ENCODE data around the gene SMAD9. TPM values are rescaled to one million over a fixed set of nuclear protein-coding genes. Genes with fewer than 3 reads are reported as not detected.

The SMAD9 gene
- total and polyA plus RNA-seq, 2 of the 8 experiments (the other 6 are each of a cell fraction or from before 2014, with no cell fraction given): 0.45 to 1.0 TPM

DNA sequence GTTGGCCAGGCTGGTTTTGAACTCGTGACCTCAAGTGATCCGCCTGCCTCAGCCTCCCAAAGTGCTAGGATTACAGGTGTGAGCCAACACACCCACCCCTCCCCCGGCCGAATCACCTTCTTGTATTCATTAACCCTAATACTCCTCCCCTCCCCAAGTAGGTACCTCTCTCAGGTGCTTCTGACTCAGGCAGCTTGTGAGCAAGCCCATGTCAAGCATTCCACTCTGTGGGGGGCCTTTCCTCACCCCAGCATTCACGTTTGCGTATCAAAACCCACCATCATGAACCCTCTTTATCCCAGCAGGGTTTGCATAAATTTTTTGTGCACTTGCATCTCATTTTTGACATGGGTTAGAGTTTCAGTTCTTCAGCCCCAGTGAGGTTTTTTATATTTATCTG lies 124.6 kb downstream of the SMAD9 start:
- H3K79me1 ChIP-seq (ENCODE audit: low read depth, low read length): no peaks in the 10 kb centered on the region
- DNase-seq (ENCODE audit: low read depth in 1 of 2, low spot score in 2 of 2): peak; percentile 63 to 70
- no peak overlapping the region for H3K18ac ChIP-seq (ENCODE audit: extremely low read depth, low read length)
- H3K23ac ChIP-seq (ENCODE audit: insufficient read length): no peak overlapping the region
- H4K91ac ChIP-seq (replicated peaks; ENCODE audit: insufficient read length, low read length): no peak overlapping the region
- no peaks in the 10 kb centered on the region for H4K20me1 ChIP-seq (replicated peaks in 1 of 2; ENCODE audit: control insufficient read depth in 1 of 2, insufficient read depth in 2 of 2, low read length in 2 of 2)
- no peaks in the 10 kb centered on the region for H3K23me2 ChIP-seq (ENCODE audit: low read depth, low read length)
- no peak overlapping the region for H2AFZ ChIP-seq (ENCODE audit: low read length)
- ChIA-PET POLR2A (ENCODE audit: partially characterized antibody) (interaction anchor here (0.6 kb wide), 1 partner anchor 543 kb away, joined by 3 read pairs; no protein-coding TSS in a partner anchor), CTCF (ENCODE audit: partially characterized antibody) (interaction anchor here (1.1 to 2.3 kb wide), 2 partner anchors 18 to 59 kb away, joined by 4 to 7 read pairs; no protein-coding TSS in a partner anchor)
- H3K4me1 ChIP-seq (replicated peaks in 1 of 4; ENCODE audit: control insufficient read depth in 3 of 4, insufficient read depth in 4 of 4, low read length in 3 of 4): peaks cover 0 to 8% (median 2%) of the 10 kb centered on the region in 4 experiments; a peak in 3 of 7 replicates
- H2BK20ac ChIP-seq (ENCODE audit: low read length): no peak overlapping the region
- no peak overlapping the region for H4K8ac ChIP-seq (ENCODE audit: extremely low read depth, insufficient read depth, low read length)
- H4K5ac ChIP-seq (ENCODE audit: insufficient read length, low read depth, low read length): no peak overlapping the region
- no peak overlapping the region for H2BK120ac ChIP-seq (replicated peaks; ENCODE audit: low read depth, low read length)
- peak overlapping the region; percentile 6; the same call in 1 of the 2 replicates for H2BK5ac ChIP-seq (ENCODE audit: low read depth, low read length)
- no peak overlapping the region for H3K4ac ChIP-seq (replicated peaks; ENCODE audit: insufficient read length, low read depth, low read length)
- H3K4me3 ChIP-seq (ENCODE audit: extremely low read depth in 1 of 4, insufficient read depth in 2 of 4, low read depth in 3 of 4, low read length in 4 of 4): no peak overlapping the region; a peak in 1 of 8 replicates
- no peak overlapping the region for H3K56ac ChIP-seq (replicated peaks; ENCODE audit: insufficient read length, low read depth, low read length)
- peaks cover 0 to 1% (median 0%) of the 10 kb centered on the region in 4 experiments; a peak in 1 of 7 replicates for H3K27me3 ChIP-seq (replicated peaks in 1 of 4; ENCODE audit: control insufficient read depth in 3 of 4, extremely low read depth in 1 of 4, insufficient read depth in 3 of 4, low read length in 3 of 4)
- 50% methylated on average over 6 of the region's 6 CpGs; no CpG with 5 or more reads in 1 of the 2 experiments for WGBS, 2 experiments (ENCODE audit: extremely low coverage in 1 of 2, insufficient coverage in 1 of 2, insufficient read length in 1 of 2, insufficient replicate concordance in 2 of 2, low coverage in 1 of 2, low lambda C conversion rate in 2 of 2, missing lambda C conversion rate in 1 of 2)
- peak overlapping the region; percentile 42 to 46 for H3K4me2 ChIP-seq (ENCODE audit: insufficient read depth in 1 of 2, low read depth in 2 of 2, low read length in 2 of 2)
- no peak overlapping the region for H2AK5ac ChIP-seq (ENCODE audit: low read depth, low read length)
- peak; percentile 70 for FAIRE-seq
- H3K9me3 ChIP-seq (ENCODE audit: insufficient read depth in 2 of 2, low read depth in 1 of 2, low read length in 1 of 2): no peaks in the 10 kb centered on the region
- no peaks in the 10 kb centered on the region for H3K79me2 ChIP-seq (ENCODE audit: control insufficient read depth in 1 of 2, insufficient read depth in 2 of 2, low read length in 2 of 2)
- H3K14ac ChIP-seq (ENCODE audit: insufficient read length): no peak overlapping the region
- no peak overlapping the region for H2BK15ac ChIP-seq (ENCODE audit: low read length)
- H3K27ac ChIP-seq (ENCODE audit: low read depth, low read length): no peak overlapping the region
- H2BK12ac ChIP-seq (ENCODE audit: low read depth, low read length): no peak overlapping the region
- H3K36me3 ChIP-seq (ENCODE audit: control insufficient read depth in 2 of 4, insufficient read depth in 4 of 4, low read length in 3 of 4): no peaks in the 10 kb centered on the region
- no peak overlapping the region for H3K9ac ChIP-seq (replicated peaks in 1 of 4; ENCODE audit: extremely low read depth in 1 of 4, low read depth in 3 of 4, low read length in 3 of 4)
- TF ChIP-seq BCL11A (IDR thresholded peaks at IDR 0.05; ENCODE audit: low read depth in 2 of 2, low read length in 2 of 2) (no peak), CHD1 (IDR thresholded peaks at IDR 0.05; ENCODE audit: low read depth, low read length) (no peak), TEAD4 (IDR thresholded peaks at IDR 0.05; ENCODE audit: low read depth, low read length) (peak; percentile 73; the same call in 1 of the 2 replicates), POU5F1 (IDR thresholded peaks at IDR 0.05; ENCODE audit: low read depth, low read length) (peak; percentile 68; the same call in 1 of the 2 replicates), PHF8 (conservative IDR thresholded peaks at IDR 0.05; ENCODE audit: low read depth, low read length) (no peak), EP300 (IDR thresholded peaks at IDR 0.05; ENCODE audit: borderline replicate concordance in 1 of 2, low read depth in 2 of 2, low read length in 2 of 2) (peak in 1 of 2 experiments; percentile 72; a peak in 1 of 3 replicates), RNF2 (IDR thresholded peaks at IDR 0.05; ENCODE audit: borderline replicate concordance, low read depth, low read length, missing control alignments, poor library complexity, severe bottlenecking) (no peak), HDAC2 (IDR thresholded peaks at IDR 0.05; ENCODE audit: borderline replicate concordance in 1 of 2, low read depth in 2 of 2, low read length in 2 of 2) (peak in 1 of 2 experiments; percentile 29; a peak in 1 of 4 replicates), SIN3A (conservative IDR thresholded peaks at IDR 0.05 in 1 of 2, IDR thresholded peaks at IDR 0.05 in 1 of 2; ENCODE audit: low read depth in 1 of 2, low read length in 2 of 2) (no peak), KDM1A (IDR thresholded peaks at IDR 0.05; ENCODE audit: borderline replicate concordance, low read length) (peak; percentile 69; the same call in 1 of the 2 replicates), JUN (IDR thresholded peaks at IDR 0.05; ENCODE audit: low read depth, low read length) (no peak), GTF2F1 (IDR thresholded peaks at IDR 0.05; ENCODE audit: borderline replicate concordance, low read depth, low read length) (no peak)
